Measurements from ENCODE around the gene ENC1. TPM values are rescaled to one million over a fixed set of nuclear protein-coding genes. Genes with fewer than 3 reads are reported as not detected.

Gene ENC1
- total RNA-seq, 1 experiment from 2014 or later = 37.0 TPM

DNA sequence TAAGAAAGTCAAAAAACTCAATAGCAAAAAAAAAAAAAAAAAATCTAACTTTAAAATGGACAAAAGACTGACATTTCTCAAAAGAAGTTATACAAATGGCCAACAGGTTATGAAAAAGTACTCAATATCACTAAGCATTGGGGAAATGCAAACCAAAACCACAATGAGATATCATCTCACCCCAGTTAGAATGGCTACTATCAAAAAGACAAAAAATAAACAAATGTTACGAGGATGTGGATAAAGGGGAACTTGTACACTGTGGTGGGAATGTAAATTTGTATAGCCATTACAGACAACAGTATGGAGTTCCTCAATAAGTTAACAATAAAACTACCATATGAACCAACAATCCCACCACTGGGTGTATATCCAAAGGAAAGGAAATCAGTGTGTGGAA lies 37.2 kb downstream of the ENC1 start:
- no peak overlapping the region for H3K27ac ChIP-seq (ENCODE audit: low read length)
- no peaks in the 10 kb centered on the region for H3K27me3 ChIP-seq (ENCODE audit: control insufficient read depth, insufficient read depth, low read length)
- POLR2A ChIA-PET = no interaction called here
- no peaks in the 10 kb centered on the region for H3K4me1 ChIP-seq (ENCODE audit: control insufficient read depth, insufficient read depth, low read length)
- TF ChIP-seq, protein P1, sequence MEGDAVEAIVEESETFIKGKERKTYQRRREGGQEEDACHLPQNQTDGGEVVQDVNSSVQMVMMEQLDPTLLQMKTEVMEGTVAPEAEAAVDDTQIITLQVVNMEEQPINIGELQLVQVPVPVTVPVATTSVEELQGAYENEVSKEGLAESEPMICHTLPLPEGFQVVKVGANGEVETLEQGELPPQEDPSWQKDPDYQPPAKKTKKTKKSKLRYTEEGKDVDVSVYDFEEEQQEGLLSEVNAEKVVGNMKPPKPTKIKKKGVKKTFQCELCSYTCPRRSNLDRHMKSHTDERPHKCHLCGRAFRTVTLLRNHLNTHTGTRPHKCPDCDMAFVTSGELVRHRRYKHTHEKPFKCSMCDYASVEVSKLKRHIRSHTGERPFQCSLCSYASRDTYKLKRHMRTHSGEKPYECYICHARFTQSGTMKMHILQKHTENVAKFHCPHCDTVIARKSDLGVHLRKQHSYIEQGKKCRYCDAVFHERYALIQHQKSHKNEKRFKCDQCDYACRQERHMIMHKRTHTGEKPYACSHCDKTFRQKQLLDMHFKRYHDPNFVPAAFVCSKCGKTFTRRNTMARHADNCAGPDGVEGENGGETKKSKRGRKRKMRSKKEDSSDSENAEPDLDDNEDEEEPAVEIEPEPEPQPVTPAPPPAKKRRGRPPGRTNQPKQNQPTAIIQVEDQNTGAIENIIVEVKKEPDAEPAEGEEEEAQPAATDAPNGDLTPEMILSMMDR (IDR thresholded peaks at IDR 0.05) = no peak
- TF ChIP-seq SIN3A (IDR thresholded peaks at IDR 0.05; ENCODE audit: borderline replicate concordance, insufficient read depth, low read depth, low read length) (no peak), TCF7L2 (IDR thresholded peaks at IDR 0.05; ENCODE audit: low read depth, low read length) (no peak), POLR2AphosphoS5 (IDR thresholded peaks at IDR 0.05; ENCODE audit: low read depth, low read length) (no peak)
- no peak for ATAC-seq
- intact Hi-C loops (cut with micrococcal nuclease; ENCODE audit: unreplicated experiment) (no loop called here), in situ Hi-C loops (cut with HindIII; ENCODE audit: low pct_unique_long_range_greater_than_20kb, low sequenced_read_pairs) (no loop called here)
- CTCF ChIA-PET = no interaction called here
- H3K9me3 ChIP-seq (ENCODE audit: control insufficient read depth, insufficient read depth, low read depth, low read length) = no peaks in the 10 kb centered on the region
- BruUV-seq (replicated peaks) = no TSS peak
- H3K36me3 ChIP-seq (ENCODE audit: control insufficient read depth, insufficient read depth, low read length) = no peaks in the 10 kb centered on the region
- no peak for DNase-seq (ENCODE audit: low read depth, low spot score)
- H3K4me3 ChIP-seq (ENCODE audit: low read depth in 2 of 2, low read length in 2 of 2) = no peak overlapping the region

DNA sequence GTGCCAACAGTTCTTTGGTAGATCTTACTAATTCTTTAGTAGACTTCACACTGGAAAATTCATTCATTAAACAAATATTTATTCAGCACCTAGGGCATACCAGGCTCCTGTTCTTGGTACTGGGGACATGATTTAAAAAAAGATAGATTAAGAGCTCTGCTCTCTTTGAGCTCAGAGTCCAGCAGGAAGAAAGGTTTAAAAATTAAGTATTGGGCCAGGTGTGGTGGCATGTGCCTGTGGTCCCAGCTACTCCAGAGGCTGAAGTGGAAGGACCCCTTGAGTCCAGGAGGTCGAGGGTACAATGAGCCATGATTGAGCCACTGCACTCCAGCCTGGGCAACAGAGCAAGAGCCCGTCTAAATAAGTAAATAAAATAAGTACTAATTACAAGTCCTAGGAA lies 41.4 kb downstream of the ENC1 start:
- ChIA-PET POLR2A (no interaction called here), CTCF (interaction anchor here (0.9 kb wide), 1 partner anchor 337 kb away, joined by 3 read pairs; no protein-coding TSS in a partner anchor)
- in situ Hi-C loops (cut with HindIII; ENCODE audit: low pct_unique_long_range_greater_than_20kb, low sequenced_read_pairs) (no loop called here), intact Hi-C loops (cut with micrococcal nuclease; ENCODE audit: unreplicated experiment) (no loop called here)
- TF ChIP-seq, protein P2, sequence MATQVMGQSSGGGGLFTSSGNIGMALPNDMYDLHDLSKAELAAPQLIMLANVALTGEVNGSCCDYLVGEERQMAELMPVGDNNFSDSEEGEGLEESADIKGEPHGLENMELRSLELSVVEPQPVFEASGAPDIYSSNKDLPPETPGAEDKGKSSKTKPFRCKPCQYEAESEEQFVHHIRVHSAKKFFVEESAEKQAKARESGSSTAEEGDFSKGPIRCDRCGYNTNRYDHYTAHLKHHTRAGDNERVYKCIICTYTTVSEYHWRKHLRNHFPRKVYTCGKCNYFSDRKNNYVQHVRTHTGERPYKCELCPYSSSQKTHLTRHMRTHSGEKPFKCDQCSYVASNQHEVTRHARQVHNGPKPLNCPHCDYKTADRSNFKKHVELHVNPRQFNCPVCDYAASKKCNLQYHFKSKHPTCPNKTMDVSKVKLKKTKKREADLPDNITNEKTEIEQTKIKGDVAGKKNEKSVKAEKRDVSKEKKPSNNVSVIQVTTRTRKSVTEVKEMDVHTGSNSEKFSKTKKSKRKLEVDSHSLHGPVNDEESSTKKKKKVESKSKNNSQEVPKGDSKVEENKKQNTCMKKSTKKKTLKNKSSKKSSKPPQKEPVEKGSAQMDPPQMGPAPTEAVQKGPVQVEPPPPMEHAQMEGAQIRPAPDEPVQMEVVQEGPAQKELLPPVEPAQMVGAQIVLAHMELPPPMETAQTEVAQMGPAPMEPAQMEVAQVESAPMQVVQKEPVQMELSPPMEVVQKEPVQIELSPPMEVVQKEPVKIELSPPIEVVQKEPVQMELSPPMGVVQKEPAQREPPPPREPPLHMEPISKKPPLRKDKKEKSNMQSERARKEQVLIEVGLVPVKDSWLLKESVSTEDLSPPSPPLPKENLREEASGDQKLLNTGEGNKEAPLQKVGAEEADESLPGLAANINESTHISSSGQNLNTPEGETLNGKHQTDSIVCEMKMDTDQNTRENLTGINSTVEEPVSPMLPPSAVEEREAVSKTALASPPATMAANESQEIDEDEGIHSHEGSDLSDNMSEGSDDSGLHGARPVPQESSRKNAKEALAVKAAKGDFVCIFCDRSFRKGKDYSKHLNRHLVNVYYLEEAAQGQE (IDR thresholded peaks at IDR 0.05; ENCODE audit: insufficient read depth in 1 of 2, low read depth in 2 of 2, low read length in 1 of 2) = no peak
- TF ChIP-seq TCF7L2 (IDR thresholded peaks at IDR 0.05; ENCODE audit: low read depth, low read length) (no peak), POLR2AphosphoS5 (IDR thresholded peaks at IDR 0.05; ENCODE audit: low read depth, low read length) (no peak), SIN3A (IDR thresholded peaks at IDR 0.05; ENCODE audit: borderline replicate concordance, insufficient read depth, low read depth, low read length) (no peak)
- TF ChIP-seq, protein P1 (IDR thresholded peaks at IDR 0.05) = no peak
- BruUV-seq (replicated peaks) = no TSS peak
- Histone ChIP-seq H3K9me3 (ENCODE audit: control insufficient read depth, insufficient read depth, low read depth, low read length) (no peaks in the 10 kb centered on the region), H3K27ac (ENCODE audit: low read length) (no peak overlapping the region), H3K4me3 (ENCODE audit: low read depth in 2 of 2, low read length in 2 of 2) (no peak overlapping the region), H3K4me1 (ENCODE audit: control insufficient read depth, insufficient read depth, low read length) (no peaks in the 10 kb centered on the region), H3K36me3 (ENCODE audit: control insufficient read depth, insufficient read depth, low read length) (no peaks in the 10 kb centered on the region), H3K27me3 (ENCODE audit: control insufficient read depth, insufficient read depth, low read length) (no peaks in the 10 kb centered on the region)
- no peak for DNase-seq (ENCODE audit: low read depth, low spot score)
- ATAC-seq = no peak
